Aorta (tissue), 5 donors: ENCODE data around the gene SLIT3. TPM values are rescaled to one million over a fixed set of nuclear protein-coding genes. Genes with fewer than 3 reads are reported as not detected.
A peak's percentile ranks its signal among the peaks of the same experiment; 100 is the strongest.

Experiments
- ATAC-seq: fragments of 200-7000 bp; cut with Tn5 transposase; one replicate; pipeline ENCODE4 v1.9.1; 2022; ENCODE audit warnings: moderate library complexity; ENCODE audit not compliant: low FRiP score
- DNase-seq, 2 donors: peaks; one replicate each; pipeline ENCODE4 v3.0.0-alpha.2; 2020
- H3K27ac ChIP-seq, 2 donors: one replicate each; pipeline ENCODE4 v1.5.1; 2013; ENCODE audit warnings: low read length in 2 of 2, mild to moderate bottlenecking in 2 of 2, moderate library complexity in 2 of 2, control low read depth in 1 of 2, inconsistent platforms in 1 of 2, low read depth in 1 of 2
- H3K27me3 ChIP-seq, 2 donors: one replicate each; pipeline ENCODE4 v1.6.1; 2013; ENCODE audit warnings: control low read depth in 1 of 2, low read length in 1 of 2, mild to moderate bottlenecking in 1 of 2, moderate library complexity in 1 of 2; ENCODE audit not compliant: insufficient read depth in 2 of 2, control insufficient read depth in 1 of 2
- H3K36me3 ChIP-seq, 2 donors: one replicate each; pipeline ENCODE4 v1.6.1; 2013; ENCODE audit warnings: control low read depth in 1 of 2, low read length in 1 of 2, mild to moderate bottlenecking in 1 of 2; ENCODE audit not compliant: insufficient read depth in 2 of 2, control insufficient read depth in 1 of 2
- H3K4me1 ChIP-seq, 2 donors: one replicate each; pipeline ENCODE4 v1.6.1; 2013; ENCODE audit warnings: low read length in 2 of 2, control low read depth in 1 of 2, mild to moderate bottlenecking in 1 of 2, moderate library complexity in 1 of 2; ENCODE audit not compliant: insufficient read depth in 2 of 2, control insufficient read depth in 1 of 2
- H3K4me3 ChIP-seq, 2 donors: one replicate each; pipeline ENCODE4 v1.5.1; 2013; ENCODE audit warnings: low read length in 2 of 2, control low read depth in 1 of 2, mild to moderate bottlenecking in 1 of 2
- H3K9me3 ChIP-seq: one replicate; pipeline ENCODE4 v1.6.1; 2013; ENCODE audit warnings: mild to moderate bottlenecking, low read length; ENCODE audit not compliant: control insufficient read depth
- WGBS, 2 donors: extraction: QIAGEN DNeasy Blood & Tissue Kit; methylation state at CpG; one replicate each; pipeline ENCODE4 v1.1.7; 2013; 5-methylcytosine and 5-hydroxymethylcytosine counted together
- intact Hi-C, 2 donors: fragments of 100-400 bp; cut with DNase I; formaldehyde crosslinking; loops; one replicate each; pipeline versions ENCODE4 v1.14.2 to v1.15.0; 2022
- polyA plus RNA-seq, 2 donors: library from polyadenylated mRNA; stranded (reverse); fragments of 200-250 nt; gene quantifications; one replicate each; pipeline ENCODE4 v1.2.3, GENCODE V29; 2013
- total RNA-seq, 2 donors: library from RNA; stranded (reverse); fragmentation: NEBNext Ultra II Directional; extraction: Animal tissue kit (Norgen Biotek cat#: 25700); gene quantifications; one replicate each; pipeline ENCODE4 v1.2.1, GENCODE V29; 2021
- donor health status: healthy with polysubstance abuse.
- donor health status: Bipolar disorder and iron deficiency.
- donor health status: DM: no; HTN: no; CAD: no.
- donor health status: DM: no; HTN: no; CAD: no.
- donor health status: DM: yes; HTN: yes; CAD: no.

Gene SLIT3
- total and polyA plus RNA-seq, 4 donors, result 8.6 to 108 (median 77.0) TPM

- no peaks in the 10 kb centered on the region for H3K9me3 ChIP-seq
- H3K27ac ChIP-seq, result no peak overlapping the region
- WGBS, 2 donors, result 9 to 10% methylated on average over 17 of the region's 17 CpGs
- peaks cover 0 to 4% of the 10 kb centered on the region in 2 donors for H3K4me1 ChIP-seq
- no peak overlapping the region for H3K4me3 ChIP-seq
- H3K27me3 ChIP-seq, result peaks cover 0 to 1% of the 10 kb centered on the region in 2 donors
- peak; percentile 64 for ATAC-seq
- intact Hi-C loops, result loop anchor here (2.0 to 10.0 kb wide), 7 partner anchors 242 to 620 kb away; partner anchors contain the start of gene SPDL1 (in 1 of the 2)
- no peaks in the 10 kb centered on the region for H3K36me3 ChIP-seq
- DNase-seq, result peak; percentile 83 to 90
Measured at GRCh38 chr5:169302491-169303118, 1.7 kb upstream of the SLIT3 start.

DNA sequence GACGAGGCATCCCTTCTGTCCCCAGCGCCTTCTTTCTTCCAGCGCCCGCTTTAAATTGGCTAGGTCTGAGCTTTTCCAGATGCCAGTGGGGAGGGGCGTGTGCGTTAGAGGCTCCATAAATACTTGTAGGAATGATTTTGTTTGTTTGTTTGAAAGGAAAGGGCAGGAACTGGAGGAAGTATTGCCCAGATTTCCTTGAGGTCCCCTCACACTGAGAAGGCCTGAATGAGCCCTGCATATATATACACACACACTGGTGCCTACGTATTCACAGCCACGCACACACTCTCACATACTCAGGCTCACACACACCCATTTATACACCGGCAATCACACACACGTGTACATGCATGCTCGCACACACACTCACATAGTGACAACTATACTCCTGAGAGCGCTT lies 1.0 kb upstream of the SLIT3 start:
- ATAC-seq (peak; percentile 30), DNase-seq (no peak)
- Histone ChIP-seq H3K4me3 (no peak overlapping the region), H3K27ac (peak overlapping the region in 1 of 2 donors; percentile 19), H3K9me3 (no peaks in the 10 kb centered on the region), H3K4me1 (peaks cover 0 to 4% of the 10 kb centered on the region in 2 donors), H3K27me3 (peaks cover 0 to 1% of the 10 kb centered on the region in 2 donors), H3K36me3 (no peaks in the 10 kb centered on the region)
- WGBS, 2 donors, result 13% methylated on average over 12 of the region's 12 CpGs
- intact Hi-C loops, result loop anchor here (1.0 to 10.0 kb wide), 8 partner anchors 243 to 620 kb away; partner anchors contain the start of gene SPDL1 (in 1 of the 2)

DNA sequence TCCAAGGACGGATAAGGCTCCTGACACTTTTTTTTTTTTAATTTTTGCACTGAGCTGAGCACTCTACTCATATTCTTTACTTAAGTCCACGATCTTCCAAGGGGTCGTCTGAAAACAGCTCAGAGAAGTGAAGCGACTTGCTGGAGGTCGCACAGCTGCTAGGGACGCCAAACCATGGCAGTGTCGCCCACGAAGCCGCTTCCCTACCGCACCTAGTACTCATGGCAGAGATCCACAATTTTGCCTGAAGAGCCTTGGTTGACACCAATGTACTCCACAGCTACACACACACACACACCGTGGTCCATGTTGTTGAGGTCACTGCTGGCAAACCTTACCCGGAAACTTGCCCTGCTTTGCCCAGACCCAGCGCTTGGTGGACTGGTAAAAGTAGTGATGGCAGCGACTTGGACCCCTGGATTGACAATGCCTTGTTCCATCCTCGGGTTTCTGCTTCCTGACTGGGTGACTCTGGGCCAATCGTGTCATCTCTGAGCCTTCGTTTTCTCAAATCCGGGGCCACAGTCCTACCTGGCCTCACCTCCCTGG lies 521 bp upstream of the SLIT3 start:
- H3K4me3 ChIP-seq, result peak overlapping the region in 1 of 2 donors; percentile 78
- H3K9me3 ChIP-seq, result no peaks in the 10 kb centered on the region
- peak overlapping the region in 1 of 2 donors; percentile 19 for H3K27ac ChIP-seq
- peaks cover 0 to 4% of the 10 kb centered on the region in 2 donors for H3K4me1 ChIP-seq
- WGBS, 2 donors, result 4% methylated on average over 18 of the region's 18 CpGs
- no peak for ATAC-seq
- DNase-seq, result peak in 1 of 2 donors; percentile 49
- peaks cover 0 to 1% of the 10 kb centered on the region in 2 donors for H3K27me3 ChIP-seq
- intact Hi-C loops, result loop anchor here (1.0 to 10.0 kb wide), 7 partner anchors 243 to 619 kb away; partner anchors contain the start of gene SPDL1 (in 1 of the 2)
- H3K36me3 ChIP-seq, result no peaks in the 10 kb centered on the region

- Histone ChIP-seq H3K27me3 (no peaks in the 10 kb centered on the region), H3K4me3 (peak overlapping the region; percentile 78 to 79), H3K9me3 (no peaks in the 10 kb centered on the region), H3K27ac (peak overlapping the region in 1 of 2 donors; percentile 7), H3K36me3 (no peaks in the 10 kb centered on the region), H3K4me1 (peaks cover 0 to 6% of the 10 kb centered on the region in 2 donors)
- WGBS, 2 donors, result 2% methylated on average over 35 of the region's 35 CpGs
- ATAC-seq (peak; percentile 17), DNase-seq (peak in 1 of 2 donors; percentile 46)
- intact Hi-C loops, result loop anchor here (5.0 to 10.0 kb wide), 7 partner anchors 103 to 618 kb away; partner anchors contain the start of gene SPDL1 (in 1 of the 2)
Measured at GRCh38 chr5:169299663-169300467, 1.1 kb downstream of the SLIT3 start.

GRCh38 chr5:169299191-169299662 lies 1.7 kb downstream of the SLIT3 start:
- no peak for ATAC-seq
- WGBS, 2 donors, result 6 to 12% methylated on average over 7 of the region's 7 CpGs
- H3K27me3 ChIP-seq, result no peaks in the 10 kb centered on the region
- no peak for DNase-seq
- H3K9me3 ChIP-seq, result no peaks in the 10 kb centered on the region
- peak overlapping the region; percentile 2 to 79 for H3K4me3 ChIP-seq
- peaks cover 0 to 6% of the 10 kb centered on the region in 2 donors for H3K4me1 ChIP-seq
- no peak overlapping the region for H3K27ac ChIP-seq
- intact Hi-C loops, result loop anchor here in 1 of 2 donors (5.0 kb wide), 1 partner anchor 102 kb away; no protein-coding TSS in a partner anchor
- H3K36me3 ChIP-seq, result no peaks in the 10 kb centered on the region

GRCh38 chr5:169298193-169298592 lies 2.7 kb downstream of the SLIT3 start:
- ATAC-seq (no peak), DNase-seq (no peak)
- no peaks in the 10 kb centered on the region for H3K36me3 ChIP-seq
- no peaks in the 10 kb centered on the region for H3K27me3 ChIP-seq
- peaks cover 0 to 6% of the 10 kb centered on the region in 2 donors for H3K4me1 ChIP-seq
- no peaks in the 10 kb centered on the region for H3K9me3 ChIP-seq
- WGBS, 2 donors, result 68 to 83% methylated on average over 6 of the region's 6 CpGs
- H3K4me3 ChIP-seq, result no peak overlapping the region
- no peak overlapping the region for H3K27ac ChIP-seq
- intact Hi-C loops, result loop anchor here in 1 of 2 donors (5.0 kb wide), 1 partner anchor 101 kb away; no protein-coding TSS in a partner anchor

GRCh38 chr5:169296419-169297143 lies 4.4 kb downstream of the SLIT3 start:
- Histone ChIP-seq H3K9me3 (no peaks in the 10 kb centered on the region), H3K4me3 (no peak overlapping the region), H3K36me3 (no peaks in the 10 kb centered on the region), H3K27ac (peak overlapping the region; percentile 18 to 47), H3K27me3 (no peaks in the 10 kb centered on the region), H3K4me1 (peaks cover 0 to 6% of the 10 kb centered on the region in 2 donors)
- DNase-seq (peak in 1 of 2 donors; percentile 54), ATAC-seq (peak; percentile 58)
- intact Hi-C loops, result loop anchor here in 1 of 2 donors (5.0 kb wide), 1 partner anchor 99 kb away; no protein-coding TSS in a partner anchor
- WGBS, 2 donors, result 20 to 33% methylated on average over 14 of the region's 14 CpGs
